Endothelial cell of umbilical vein (primary cell): ENCODE measurements around the gene DPF3. TPM values are rescaled to one million over a fixed set of nuclear protein-coding genes. Genes with fewer than 3 reads are reported as not detected.

Source experiments
- BruUV-seq: library from RNA; stranded (reverse); fragments of 400-500 nt; replicated peaks from 2 replicates; lab custom pipeline; 2021; lab: Mats Ljungman, UMichigan
- CTCF ChIA-PET: fragments of 300-600, 350-600 bp; sonication (Branson Sonifier 250); formaldehyde crosslinking; loops from one replicate; lab custom pipeline; 2021; ENCODE audit warnings: antibody characterized with exemption, inconsistent platforms; lab: Charles Lee
- POLR2A ChIA-PET: fragments of 300-600, 350-600 bp; sonication (Branson Sonifier 250); formaldehyde crosslinking; loops from one replicate; lab custom pipeline; 2021; ENCODE audit warnings: antibody characterized with exemption, inconsistent platforms; lab: Charles Lee
- DNase-seq: peaks from one replicate; pipeline ENCODE4 v3.0.0-alpha.2; 2011; ENCODE audit warnings: low read depth, low spot score
- FAIRE-seq: peaks from 2 replicates; lab custom pipeline; 2011; peaks lifted over from hg19 to GRCh38; lab: Jason Lieb, UNC
- H2AFZ ChIP-seq: 2 replicates; pipeline ENCODE4 v1.6.0; 2012; ENCODE audit warnings: low read depth, low read length, control low read depth, inconsistent platforms
- H3K27ac ChIP-seq: 2 replicates; pipeline ENCODE4 v1.5.1; 2011; ENCODE audit warnings: low read depth, mild to moderate bottlenecking, control low read depth, low read length, moderate library complexity; ENCODE audit not compliant: insufficient read depth
- H3K27me3 ChIP-seq, 2 experiments: 2 replicates each; pipeline versions ENCODE4 v1.6.0 to v1.6.1; 2011; ENCODE audit warnings: low read length in 2 of 2, mixed read lengths in 1 of 2; ENCODE audit not compliant: control insufficient read depth in 2 of 2, insufficient read depth in 2 of 2
- H3K36me3 ChIP-seq, 2 experiments: 2 replicates in 1 of 2; 3 replicates in 1 of 2; pipeline ENCODE4 v1.5.1; 2011; ENCODE audit warnings: low read length in 2 of 2, mild to moderate bottlenecking in 1 of 2, moderate library complexity in 1 of 2; ENCODE audit not compliant: control insufficient read depth in 2 of 2, insufficient read depth in 2 of 2; ENCODE audit errors: extremely low read depth in 1 of 2
- H3K4me1 ChIP-seq: 3 replicates; pipeline ENCODE4 v1.5.1; 2011; ENCODE audit warnings: mild to moderate bottlenecking, low read length; ENCODE audit not compliant: control insufficient read depth, insufficient read depth; ENCODE audit errors: extremely low read depth
- H3K4me2 ChIP-seq: 2 replicates; pipeline ENCODE4 v1.6.1; 2011; ENCODE audit warnings: low read length, control low read depth, mixed read lengths; ENCODE audit not compliant: insufficient read depth
- H3K4me3 ChIP-seq, 3 experiments: fragments of 200-600 bp in 1 of 3; sonication (generic), shearing (Covaris generic) in 1 of 3; replicated peaks in 1 of 3; 2 replicates each; pipeline ENCODE4 v1.5.1; 2011 to 2016; ENCODE audit warnings: control low read depth in 3 of 3, low read length in 3 of 3, mild to moderate bottlenecking in 2 of 3, inconsistent platforms in 1 of 3, low read depth in 1 of 3, moderate library complexity in 1 of 3; ENCODE audit not compliant: insufficient read depth in 1 of 3
- H3K79me2 ChIP-seq: 2 replicates; pipeline ENCODE4 v1.6.0; 2012; ENCODE audit warnings: low read length, inconsistent platforms; ENCODE audit not compliant: control insufficient read depth, insufficient read depth
- H3K9ac ChIP-seq: replicated peaks from 2 replicates; pipeline ENCODE3; 2011; ENCODE audit warnings: low read length, control low read depth; ENCODE audit not compliant: insufficient read depth; ENCODE audit errors: extremely low read depth
- H3K9me1 ChIP-seq: replicated peaks from 3 replicates; pipeline ENCODE4 v1.6.0; 2011; ENCODE audit warnings: mild to moderate bottlenecking, low read length; ENCODE audit not compliant: control insufficient read depth, insufficient read depth; ENCODE audit errors: extremely low read depth
- H3K9me3 ChIP-seq: replicated peaks from 2 replicates; pipeline ENCODE4 v1.5.1; 2012; ENCODE audit warnings: low read length, inconsistent platforms; ENCODE audit not compliant: control insufficient read depth, insufficient read depth
- H4K20me1 ChIP-seq: replicated peaks from 2 replicates; pipeline ENCODE3; 2011; ENCODE audit warnings: mild to moderate bottlenecking, low read length; ENCODE audit not compliant: control insufficient read depth, insufficient read depth; ENCODE audit errors: extremely low read depth
- CTCF ChIP-seq, 2 donors: IDR thresholded peaks; 1 replicate in 1 of 2; 2 replicates in 1 of 2; pipeline ENCODE4 v1.5.1; 2011; ENCODE audit warnings: low read length in 2 of 2, mild to moderate bottlenecking in 2 of 2, moderate library complexity in 2 of 2, control low read depth in 1 of 2, inconsistent platforms in 1 of 2, low read depth in 1 of 2; ENCODE audit not compliant: insufficient read depth in 1 of 2; ENCODE audit errors: extremely low read depth in 1 of 2
- MAX ChIP-seq: IDR thresholded peaks from 2 replicates; pipeline ENCODE4 v1.6.1; 2011; ENCODE audit not compliant: insufficient read depth, insufficient read length
- MYC ChIP-seq: IDR thresholded peaks from one replicate; pipeline ENCODE4 v1.6.1; 2011; ENCODE audit warnings: mild to moderate bottlenecking, low read depth, low read length
- POLR2A ChIP-seq: IDR thresholded peaks from 2 replicates; pipeline ENCODE4 v1.6.1; 2012; ENCODE audit warnings: low read depth, mild to moderate bottlenecking, control low read depth, low read length
- dilution Hi-C: fragments of 300-500 bp; cut with MboI; formaldehyde crosslinking; loops from one replicate; pipeline ENCODE4 v1.15.0; 2019; ENCODE audit warnings: low sequenced_read_pairs; ENCODE audit not compliant: extremely low pct_ligation_motif_present
- intact Hi-C: fragments of 100-400 bp; cut with micrococcal nuclease; formaldehyde crosslinking; loops from one replicate; pipeline ENCODE4 v1.10.0; 2022
- polyA plus RNA-seq, 4 experiments: library from polyadenylated mRNA; depleted of rRNA in 3 of 4; stranded (reverse) in 3 of 4; unstranded in 1 of 4; fragments of >200 nt; gene quantifications; 2 replicates each; pipeline versions ENCODE4 v1.2.1 to v1.2.3, GENCODE V29; 2011 to 2012; ENCODE audit warnings: missing spikeins in 1 of 4
- total RNA-seq: library from RNA; stranded (reverse); gene quantifications from 2 replicates; pipeline ENCODE4 v1.2.3, GENCODE V29; 2021

The DPF3 gene
- total and polyA plus RNA-seq, 2 donors (not counting 3 experiments of a cell fraction or from before 2014, with no cell fraction given) = 2.4 to 3.5 TPM

DNA sequence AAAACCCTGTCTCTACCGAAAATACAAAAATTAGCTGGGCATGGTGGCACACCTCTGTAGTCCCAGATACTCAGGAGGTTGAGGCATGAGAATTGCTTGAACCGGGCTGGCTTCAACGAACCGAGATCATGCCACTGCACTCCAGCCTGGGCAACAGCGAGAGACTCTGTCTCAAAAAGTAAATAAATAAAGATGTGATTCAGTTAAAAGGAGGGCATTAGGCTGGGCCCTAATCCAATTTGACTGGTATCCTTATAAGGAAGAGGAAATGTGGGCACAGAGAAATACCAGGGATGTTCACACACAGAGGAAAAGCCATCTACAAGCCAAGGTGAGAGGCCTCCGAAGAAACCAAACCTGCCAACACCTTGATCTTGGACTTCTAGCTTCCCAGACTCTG lies 22.3 kb upstream of the DPF3 start:
- FAIRE-seq = no peak

More for the DNA sequence above, 22.3 kb upstream of the DPF3 start:
- H2AFZ ChIP-seq = no peak overlapping the region
- H3K36me3 ChIP-seq = no peaks in the 10 kb centered on the region
- H3K79me2 ChIP-seq = no peaks in the 10 kb centered on the region
- no TSS peak for BruUV-seq
- no peaks in the 10 kb centered on the region for H3K4me1 ChIP-seq
- no peak overlapping the region for H3K27ac ChIP-seq
- H4K20me1 ChIP-seq = no peaks in the 10 kb centered on the region
- no peak overlapping the region for H3K9ac ChIP-seq
- POLR2A ChIA-PET = no interaction called here
- no peak for TF ChIP-seq CTCF (IDR thresholded peaks at IDR 0.05; ENCODE audit: extremely low read depth in 1 of 2, insufficient read depth in 1 of 2, low read depth in 1 of 2, low read length in 2 of 2)
- no peak for TF ChIP-seq MYC
- TF ChIP-seq MAX = no peak
- no peak for TF ChIP-seq POLR2A
- intact Hi-C loops = no loop called here
- H3K9me1 ChIP-seq = no peaks in the 10 kb centered on the region
- dilution Hi-C loops = no loop called here
- no peak overlapping the region for H3K4me2 ChIP-seq
- DNase-seq = no peak
- H3K4me3 ChIP-seq = no peak overlapping the region
- H3K9me3 ChIP-seq = no peaks in the 10 kb centered on the region
- CTCF ChIA-PET = interaction anchor here (0.5 to 2.1 kb wide), 6 partner anchors 8 to 404 kb away, joined by 3 to 10 read pairs (median 4); no protein-coding TSS in a partner anchor
- H3K27me3 ChIP-seq = peaks cover 30 to 46% of the 10 kb centered on the region in 2 experiments
